ENCODE results near the gene DGKZ.

The DGKZ gene

DNA sequence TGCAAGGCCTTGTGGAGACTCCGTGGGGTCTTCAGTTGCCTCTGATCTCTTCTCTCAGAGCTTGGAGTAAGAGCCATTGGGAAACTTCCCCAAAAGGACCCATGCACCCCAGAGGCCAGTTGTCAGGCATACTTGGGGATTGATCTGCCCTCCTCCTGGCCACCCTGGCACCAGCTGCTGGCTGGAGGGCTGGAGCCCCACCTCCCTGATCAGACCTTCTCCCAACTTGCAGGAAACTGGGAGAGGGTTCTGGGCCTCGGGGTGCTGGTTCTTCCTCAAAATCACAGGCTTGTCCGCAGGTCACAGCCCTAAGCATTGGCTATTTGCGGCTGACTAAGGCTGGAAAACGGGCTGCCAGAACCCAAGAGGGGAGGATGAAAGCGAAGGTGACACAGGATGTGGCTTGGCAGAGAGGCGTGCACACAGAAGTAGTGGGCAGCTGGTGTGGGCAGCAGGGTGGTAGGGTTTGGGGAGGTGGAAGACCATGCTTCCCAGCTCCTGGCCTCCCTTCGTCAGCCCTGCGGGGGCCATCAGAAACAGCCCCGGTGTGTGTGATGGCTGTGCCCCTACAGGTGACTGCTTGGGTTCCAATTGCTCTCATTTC lies 1.3 kb upstream of the DGKZ start:
- DNase-seq, result no peak

DNA sequence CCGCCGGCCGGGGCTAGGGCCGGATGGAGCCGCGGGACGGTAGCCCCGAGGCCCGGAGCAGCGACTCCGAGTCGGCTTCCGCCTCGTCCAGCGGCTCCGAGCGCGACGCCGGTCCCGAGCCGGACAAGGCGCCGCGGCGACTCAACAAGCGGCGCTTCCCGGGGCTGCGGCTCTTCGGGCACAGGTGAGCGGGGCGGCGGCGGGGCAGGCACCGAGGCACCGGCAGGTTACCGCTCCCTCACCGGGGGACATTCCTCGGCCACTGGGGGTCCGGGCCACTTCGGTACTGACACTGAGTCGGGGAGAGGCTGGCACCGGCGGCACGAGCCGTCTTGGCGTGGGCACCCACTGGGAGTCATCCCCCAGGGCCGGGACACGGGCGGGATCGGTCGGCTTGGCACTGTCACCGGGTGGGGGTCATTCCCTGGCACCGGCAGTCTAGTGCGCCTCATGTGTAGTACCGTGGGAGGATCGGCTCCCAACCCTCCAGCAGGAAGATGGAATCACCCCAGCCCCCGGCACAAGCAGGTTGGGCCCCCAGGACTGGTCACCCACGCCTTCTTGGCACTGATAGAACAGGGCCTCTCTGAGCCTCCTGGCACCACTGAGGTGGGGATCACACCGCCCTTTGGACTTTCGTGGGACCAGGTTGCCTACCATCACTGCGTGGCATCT lies 511 bp downstream of the DGKZ start:
- no peak for DNase-seq

DNA sequence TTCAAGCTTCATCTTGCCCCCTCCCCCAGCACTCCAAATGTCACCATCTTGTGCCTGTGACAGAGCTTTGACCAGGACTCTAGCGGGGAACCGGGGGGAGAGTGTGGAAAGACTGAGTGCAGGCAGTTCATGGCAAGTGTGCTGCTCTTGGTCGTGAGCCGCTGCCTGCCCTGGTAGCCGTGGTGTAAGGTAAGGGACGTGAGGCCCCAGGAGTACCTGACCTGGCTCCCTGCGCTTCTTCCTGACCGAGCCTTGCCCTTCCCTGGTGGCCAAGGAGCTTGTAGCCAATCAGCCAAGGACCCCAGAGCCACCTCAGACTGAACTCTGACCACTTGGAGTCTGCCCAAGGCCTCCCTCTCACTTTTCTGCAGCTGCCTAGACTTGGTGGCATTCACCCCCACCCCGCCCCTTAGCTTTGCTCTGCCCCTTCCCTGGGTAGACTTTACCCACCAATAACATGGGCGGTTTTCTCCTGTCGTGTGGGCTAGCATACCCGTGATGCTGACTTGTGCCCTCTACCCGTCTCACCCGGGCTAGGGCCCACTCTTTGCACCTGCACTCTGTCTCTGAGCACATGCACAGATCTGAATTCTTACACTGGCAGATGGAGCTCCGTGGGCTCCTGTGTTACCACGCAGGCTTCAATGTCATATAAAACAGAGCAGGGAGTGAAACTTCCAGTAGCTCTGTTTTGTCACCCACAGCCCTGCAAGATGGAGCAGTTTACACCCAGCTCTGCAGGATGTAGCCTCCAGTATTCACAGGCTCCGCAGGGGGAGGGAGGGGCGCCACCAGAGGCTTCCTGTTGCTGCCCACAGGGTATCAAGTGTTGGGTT lies 1.5 kb downstream of the DGKZ start:
- no peak for DNase-seq

DNA sequence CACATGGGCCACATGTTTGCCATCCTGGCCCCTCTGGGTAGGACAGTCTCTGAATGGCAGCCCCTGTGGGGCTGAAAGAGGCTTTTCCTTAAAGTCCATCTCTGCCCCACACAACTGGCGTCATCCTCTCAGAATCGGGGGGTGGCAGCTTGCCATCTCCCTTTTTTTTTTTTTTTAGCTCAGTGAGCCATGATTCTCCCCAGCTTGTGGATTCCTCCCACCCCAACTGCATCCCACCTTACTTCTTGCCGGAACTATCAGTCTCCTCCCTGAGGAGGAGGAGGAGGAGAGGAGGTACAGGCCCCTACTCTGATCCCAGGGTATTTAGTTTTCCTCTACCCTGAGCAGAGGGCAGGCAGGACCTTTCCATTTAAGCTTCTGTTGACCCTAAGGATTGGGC lies 3.4 kb downstream of the DGKZ start:
- no peak for DNase-seq

DNA sequence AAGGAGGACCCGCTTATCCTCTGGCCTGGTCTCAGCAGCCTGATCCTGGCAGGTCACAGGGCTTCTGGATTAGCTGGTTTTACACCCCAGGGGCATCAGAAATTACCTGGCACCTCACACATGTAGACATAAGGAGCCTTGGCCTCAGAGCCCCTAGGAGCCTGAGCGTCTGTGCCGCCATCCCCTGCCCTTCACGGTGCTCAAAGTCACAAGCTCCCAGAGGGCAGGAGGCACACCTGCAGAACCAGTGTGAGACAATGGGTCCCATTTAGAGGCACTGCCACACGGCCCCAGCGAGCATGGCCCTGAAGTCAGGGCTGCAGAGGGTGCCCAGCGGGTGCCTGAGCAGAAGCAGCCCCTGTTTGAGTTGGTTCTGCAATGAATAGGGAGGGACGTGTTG lies 3.9 kb downstream of the DGKZ start:
- DNase-seq, result no peak

DNA sequence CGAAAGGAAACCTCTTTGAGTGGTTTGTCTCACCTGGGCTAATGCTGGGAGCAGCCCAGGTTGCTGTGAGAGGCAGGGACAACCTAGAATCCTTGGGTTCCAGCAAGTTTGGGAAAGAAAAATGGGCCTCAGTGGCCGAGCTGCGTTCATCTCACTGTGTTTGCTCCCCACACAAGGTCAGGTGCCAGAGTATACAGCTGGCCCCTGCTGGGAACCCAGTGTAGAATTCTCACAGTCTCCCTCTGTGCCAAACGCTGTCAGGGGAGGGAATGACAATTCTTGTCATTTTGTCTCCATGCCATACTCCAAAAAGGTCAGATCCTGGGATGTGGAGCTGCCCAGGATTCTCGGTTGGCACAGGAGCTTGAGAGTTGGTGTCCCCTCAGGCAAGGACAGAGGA lies 4.3 kb downstream of the DGKZ start:
- DNase-seq, result no peak

DNA sequence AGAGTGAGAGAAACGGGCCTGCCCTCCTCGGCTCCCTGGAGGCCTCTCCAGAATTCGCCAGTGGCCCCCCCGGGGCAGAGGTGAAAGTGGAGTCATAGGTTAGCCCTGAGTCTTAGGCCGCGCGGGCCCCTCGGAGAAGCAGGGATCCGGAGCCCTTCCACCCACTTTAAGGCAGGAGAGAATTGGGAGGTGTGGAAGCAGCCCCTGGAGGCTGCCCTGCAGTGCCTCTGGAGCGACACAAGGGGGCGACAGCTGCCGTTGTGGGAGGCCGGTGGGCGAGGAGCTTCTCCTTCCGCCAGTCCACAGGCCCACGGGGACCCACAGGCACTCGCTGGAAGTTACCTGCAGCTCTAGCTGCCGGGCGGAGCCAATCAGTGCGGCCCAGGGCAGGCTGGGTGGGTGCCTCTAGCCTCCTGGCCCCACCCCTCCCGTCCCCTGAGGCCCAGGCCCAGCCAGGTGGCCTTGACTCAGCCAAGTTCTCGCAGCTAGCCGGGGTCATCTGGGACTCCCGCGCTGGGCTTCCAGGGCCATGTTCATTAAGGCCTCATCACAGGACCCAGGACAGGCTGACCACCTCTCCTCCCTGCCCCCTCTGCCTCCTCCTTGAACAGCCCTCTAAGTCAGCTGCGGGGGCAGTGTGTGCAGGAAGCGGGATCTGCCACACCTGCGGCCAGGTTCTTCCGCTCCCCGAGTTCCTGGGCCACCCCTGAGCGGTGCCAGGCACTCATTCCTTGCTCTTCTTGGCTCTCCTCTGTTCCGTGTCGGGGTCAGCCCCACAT lies 5.0 kb downstream of the DGKZ start:
- peak; percentile 75 for DNase-seq

DNA sequence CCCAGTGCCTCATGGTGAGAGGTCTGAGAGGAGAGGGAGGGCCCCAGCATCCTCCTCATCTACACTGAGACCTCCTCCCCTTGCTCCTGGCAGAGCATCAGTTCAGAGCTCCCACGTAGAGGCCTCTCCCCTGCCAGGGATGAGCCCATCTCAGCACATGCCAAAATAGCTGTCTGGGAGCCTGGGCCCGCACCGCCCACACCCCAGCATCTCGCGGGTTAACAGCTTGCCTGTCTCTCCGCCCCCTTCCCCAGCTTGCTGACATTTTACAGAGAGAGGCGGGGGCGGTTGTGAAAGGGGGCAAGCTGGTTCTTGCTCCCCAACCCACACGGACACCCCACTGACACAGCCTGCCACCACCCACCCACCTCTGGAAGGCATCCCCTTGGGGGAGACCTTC lies 6.4 kb downstream of the DGKZ start:
- no peak for DNase-seq

DNA sequence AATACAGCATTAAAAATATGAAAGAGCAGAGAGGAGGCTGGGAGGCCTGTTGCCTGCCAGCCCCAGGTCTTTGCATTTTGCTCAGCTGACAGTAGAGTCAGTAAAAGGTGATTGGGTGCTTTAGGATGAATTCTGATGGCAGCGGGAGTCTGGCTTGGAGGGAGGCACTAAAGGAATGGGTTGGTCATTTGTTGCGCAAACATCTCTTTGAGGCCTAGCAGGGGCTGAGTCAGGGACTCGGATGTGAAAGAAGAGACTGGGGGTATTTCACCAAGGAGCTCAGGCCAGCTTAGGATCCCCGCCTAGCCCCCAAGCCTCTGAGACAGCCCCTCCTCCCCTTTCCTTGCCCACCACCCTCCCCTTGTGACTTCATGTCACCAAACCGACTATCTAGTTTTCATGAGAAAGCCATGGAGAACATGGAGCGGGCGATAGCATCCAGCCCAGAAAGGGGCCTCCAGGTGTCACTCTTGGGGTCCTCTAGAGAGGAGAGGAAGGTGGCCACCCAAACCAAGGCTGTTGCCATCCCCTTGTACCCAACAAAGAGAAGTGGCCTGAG lies 9.7 kb downstream of the DGKZ start:
- no peak for DNase-seq

DNA sequence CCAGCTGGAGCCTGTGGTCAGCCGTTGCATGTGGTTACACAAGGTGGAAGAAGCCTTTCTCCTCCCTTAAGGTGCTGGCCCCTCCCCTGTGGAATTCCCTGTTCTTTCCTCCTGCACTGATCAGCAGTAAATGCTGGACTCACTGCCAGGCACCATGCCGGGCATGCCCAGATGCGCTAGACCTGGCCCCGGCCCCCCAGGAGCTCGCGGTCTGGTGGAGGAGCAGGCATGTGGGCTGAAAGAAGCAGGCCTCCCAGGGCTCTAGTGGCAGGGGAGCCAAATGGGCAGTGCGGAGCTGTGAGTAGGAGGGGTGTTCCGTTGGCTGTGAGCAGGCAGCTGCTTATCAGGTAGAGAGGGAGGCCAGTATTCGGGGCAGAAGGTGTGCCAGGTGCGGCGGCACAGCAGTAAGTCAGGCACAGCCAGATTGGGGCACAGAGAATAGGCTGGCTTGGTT lies 10.2 kb downstream of the DGKZ start:
- DNase-seq, result no peak

DNA sequence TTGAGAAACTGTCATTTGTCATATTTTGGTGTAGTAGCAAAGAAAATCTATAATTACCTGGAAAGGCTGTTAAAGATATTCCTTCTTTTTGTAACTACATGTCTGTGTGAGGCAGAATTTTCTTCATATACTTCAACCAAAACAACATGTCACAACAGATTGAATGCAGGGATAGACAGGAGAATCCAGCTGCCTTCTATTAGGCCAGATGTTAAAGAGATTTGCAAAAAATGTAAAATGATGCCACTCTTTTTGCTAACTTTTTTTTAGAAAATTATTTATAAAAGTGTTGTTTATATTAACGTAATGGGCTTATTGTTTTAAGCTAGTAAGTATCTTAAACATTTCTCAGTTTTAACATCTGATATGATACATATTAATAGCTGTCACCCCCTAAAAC lies 12.7 kb downstream of the DGKZ start:
- DNase-seq, result no peak

DNA sequence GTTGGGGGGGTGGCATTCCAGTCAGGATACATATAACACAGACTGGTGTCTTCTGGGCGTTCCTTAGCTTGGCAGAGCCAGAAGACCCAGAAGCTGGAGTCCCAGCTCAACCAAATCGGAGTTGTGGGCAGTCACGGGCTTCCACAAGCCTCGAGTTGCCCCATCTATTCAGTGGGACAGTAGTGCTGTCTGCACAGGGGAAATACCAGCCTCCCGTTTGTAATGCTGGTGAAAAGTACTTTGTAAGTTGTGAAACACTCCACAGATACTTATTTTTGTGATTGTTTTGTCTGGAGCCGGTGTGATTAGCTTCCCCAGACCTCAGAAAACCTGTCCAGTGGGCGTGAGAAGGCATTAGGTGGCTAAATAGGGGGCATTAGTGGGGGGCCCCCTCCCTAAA lies 13.6 kb downstream of the DGKZ start:
- DNase-seq, result no peak

DNA sequence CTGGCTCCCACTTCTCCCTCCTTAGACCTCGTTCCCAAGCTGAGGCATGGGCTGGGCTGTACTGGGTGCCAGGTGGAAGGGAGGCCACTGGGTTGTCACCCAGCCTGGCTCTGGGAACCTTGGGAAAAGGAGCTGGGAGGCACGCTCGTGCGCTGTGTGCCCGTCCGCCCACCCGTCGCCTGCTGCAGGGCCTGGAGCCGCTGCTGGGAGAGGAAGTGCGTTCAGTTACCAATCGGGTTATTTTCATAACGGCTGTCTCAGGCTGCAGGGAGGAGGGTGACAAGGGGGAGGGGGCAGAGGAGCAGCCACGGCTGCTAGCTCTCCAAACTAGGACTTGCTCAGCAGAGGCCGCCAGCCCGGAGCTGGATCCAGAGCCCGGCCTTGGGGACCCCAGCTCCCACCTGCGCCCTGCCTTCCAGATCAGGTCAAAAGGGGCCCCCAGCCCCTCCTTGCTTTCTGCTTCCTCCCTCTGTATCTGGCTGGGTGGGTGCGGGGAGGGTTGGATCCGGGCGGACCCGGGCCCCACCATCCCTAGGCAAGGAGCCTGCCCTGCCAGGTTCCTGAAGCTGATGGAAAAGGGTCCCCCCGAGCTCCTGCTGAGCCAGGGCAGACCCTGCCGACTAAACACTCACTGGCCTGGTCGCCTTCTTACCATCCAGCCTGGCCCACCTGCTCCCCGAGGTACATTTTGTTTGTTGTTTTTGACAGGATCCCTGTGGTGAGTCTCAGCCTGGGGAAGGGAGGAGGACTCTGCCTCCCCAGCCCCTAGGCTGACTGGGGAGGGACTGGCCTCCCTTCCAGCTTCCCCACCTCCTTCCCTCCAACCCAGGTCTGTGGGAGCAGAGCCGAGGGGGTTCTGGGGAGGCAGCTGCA lies 14.3 kb downstream of the DGKZ start:
- peak; percentile 86 for DNase-seq

DNA sequence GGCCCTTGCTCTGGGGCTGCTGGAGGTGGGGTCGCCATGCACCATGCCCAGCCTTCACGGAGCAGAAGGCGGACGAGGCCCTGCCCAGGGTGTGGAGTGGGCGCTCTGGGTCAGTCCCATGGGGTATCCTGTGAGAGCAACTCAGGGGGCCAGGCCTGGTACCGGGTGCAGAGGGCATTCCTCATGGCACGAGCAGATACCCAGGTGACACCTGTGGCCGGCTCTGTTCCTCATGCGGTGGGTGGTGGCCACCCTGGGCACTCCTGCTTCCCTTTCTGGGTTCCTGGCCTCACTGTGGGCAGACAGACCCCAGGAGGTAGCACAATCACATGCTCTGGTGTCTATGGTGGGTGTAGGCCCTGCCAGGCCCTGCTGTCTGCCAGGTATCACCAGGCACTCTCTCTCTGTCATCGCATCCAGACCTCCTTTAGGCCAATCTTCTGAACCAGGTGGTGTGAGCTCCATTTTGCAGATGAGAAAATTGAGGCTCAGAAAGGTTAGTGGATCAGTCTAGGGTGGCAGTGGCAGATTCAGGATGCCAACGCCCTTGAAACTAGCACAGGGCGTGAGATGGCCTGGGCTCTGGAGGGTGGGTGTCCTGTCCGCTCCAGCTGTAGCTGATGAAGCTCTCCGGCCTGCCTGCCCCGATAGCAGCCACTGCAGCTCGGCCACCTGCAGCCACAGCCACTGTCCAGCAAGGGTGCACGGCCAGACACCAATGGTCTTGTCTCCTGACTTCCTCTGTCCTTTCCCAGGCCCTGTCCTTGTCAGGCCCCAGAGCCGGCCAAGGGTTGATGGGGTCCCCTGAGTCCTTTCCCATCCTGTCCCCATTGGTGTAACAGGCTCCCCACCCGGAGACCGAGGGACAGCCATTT lies 15.1 kb downstream of the DGKZ start:
- no peak for DNase-seq

DNA sequence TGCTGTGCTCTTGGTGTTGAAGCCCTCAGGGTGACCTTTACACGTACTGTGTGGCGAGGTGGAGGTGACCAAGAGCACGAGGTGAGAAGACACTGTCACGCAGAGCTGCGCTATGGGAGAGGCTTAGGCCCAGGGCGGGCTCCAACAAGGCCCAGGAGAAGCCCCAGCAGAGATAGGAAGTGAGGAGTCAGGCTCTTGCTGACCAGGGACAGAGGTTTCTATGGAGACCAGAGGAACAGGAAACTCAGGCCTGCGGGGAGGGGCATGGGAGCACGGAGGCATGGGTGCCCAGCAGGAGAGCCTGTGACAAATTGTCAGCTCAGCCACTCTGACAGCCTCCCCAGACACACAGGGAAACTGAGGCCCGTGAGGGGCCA lies 15.8 kb downstream of the DGKZ start:
- DNase-seq, result peak; percentile 56

DNA sequence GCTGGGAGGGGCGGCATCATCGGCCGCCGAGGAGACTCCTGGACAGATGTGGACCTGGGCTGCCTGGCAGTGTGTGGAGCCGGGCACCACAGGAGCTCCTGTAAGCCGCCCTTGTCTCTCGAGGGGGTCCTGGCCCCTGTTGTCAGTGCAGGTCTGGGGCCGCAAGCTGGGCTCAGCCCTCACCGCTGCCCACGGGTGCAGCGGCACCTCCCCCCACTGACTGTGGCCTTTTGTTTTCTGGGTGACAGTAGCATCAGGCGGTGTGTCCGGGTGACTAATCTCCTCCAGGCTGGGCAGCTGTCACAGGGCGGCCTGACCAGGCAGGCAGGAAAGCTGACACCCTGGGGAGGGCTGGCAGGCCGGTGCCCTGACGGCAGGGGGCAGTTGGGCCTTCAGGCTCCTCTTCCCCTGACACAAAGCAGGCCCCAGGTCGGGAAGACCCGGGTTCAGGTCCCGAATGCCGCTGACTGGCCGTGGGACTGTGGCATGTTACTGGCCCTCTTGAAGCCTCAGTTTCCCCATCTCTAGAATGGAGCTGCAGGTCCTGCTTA lies 16.3 kb downstream of the DGKZ start:
- DNase-seq, result no peak

DNA sequence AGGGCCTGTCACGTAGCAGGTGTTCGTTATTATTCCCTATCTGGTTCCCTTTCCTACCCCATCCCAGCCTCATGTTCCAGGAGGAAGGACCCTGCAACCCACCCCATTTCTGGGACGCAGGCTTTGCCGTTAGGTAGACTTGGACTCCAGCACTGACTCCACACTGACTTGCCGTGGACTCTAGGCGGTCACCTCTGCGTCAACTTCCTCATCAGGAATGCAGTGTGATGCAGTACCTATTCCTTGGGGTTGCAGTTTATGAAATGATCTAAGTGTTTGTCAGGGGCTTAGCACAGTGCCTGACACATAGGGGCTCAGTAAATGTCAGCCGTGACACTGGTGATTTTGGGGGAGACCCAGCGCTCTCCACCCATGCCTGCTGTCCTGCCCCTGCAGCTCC lies 16.8 kb downstream of the DGKZ start:
- no peak for DNase-seq

DNA sequence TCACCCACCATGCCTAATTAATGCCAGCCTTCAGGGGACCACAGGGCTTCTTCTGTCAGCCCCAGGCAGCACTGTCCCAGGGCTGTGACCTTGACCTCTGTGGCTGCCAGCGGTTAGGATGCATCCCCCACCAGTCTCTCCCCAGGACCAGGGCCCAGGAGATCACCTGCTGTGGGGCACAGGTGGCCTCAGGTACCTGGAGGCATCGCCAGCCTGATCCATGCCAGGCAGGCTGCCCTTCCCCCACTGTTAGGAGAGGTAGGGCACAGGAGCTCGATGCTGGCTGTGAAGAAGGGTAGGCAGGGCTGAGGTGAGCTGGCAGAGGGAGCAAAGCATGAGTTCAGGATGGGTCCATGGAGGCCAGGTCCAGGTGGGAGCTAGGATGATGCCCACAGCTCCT lies 17.5 kb downstream of the DGKZ start:
- no peak for DNase-seq

DNA sequence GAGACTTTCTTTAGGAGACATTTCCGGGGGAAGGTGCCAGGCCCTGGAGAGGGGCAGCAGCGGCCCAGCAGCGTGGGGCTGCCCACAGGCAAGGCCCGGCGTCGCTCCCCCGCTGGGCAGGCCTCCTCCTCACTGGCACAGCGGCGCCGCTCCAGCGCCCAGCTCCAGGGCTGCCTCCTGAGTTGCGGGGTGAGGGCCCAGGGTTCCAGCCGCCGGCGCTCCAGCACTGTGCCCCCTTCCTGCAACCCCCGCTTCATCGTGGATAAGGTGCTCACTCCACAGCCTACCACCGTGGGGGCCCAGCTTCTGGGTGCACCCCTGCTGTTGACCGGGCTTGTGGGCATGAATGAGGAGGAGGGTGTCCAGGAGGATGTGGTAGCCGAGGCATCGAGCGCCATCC lies 19.0 kb downstream of the DGKZ start:
- DNase-seq, result no peak

DNA sequence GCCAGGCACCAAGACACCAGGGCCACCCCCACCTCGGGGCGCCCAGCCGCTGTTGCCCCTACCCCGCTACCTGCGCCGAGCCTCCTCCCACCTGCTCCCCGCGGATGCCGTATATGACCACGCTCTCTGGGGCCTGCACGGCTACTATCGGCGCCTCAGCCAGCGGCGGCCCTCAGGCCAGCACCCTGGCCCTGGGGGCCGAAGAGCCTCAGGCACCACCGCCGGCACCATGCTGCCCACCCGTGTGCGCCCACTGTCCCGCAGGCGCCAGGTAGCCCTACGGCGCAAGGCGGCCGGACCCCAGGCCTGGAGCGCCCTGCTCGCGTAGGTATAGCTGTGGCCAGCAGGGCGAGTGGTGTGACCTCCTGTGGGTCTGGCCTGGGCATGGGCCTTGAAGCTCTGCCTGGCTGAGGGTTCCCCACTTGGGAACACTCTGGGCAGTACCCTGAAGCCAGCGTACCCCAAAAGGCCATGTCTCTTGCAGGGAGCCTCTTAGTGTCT lies 19.4 kb downstream of the DGKZ start:
- DNase-seq, result no peak

Measured in eye (tissue), 1 donor.